Neuron (in vitro differentiated cells): ENCODE data around the gene TUBGCP6.
"Not testable (repeated sequence)": the region's sequence is repeated elsewhere in the genome, so short reads cannot be mapped to it uniquely, and the experiment has no call there.

Source experiments
- H2AFZ ChIP-seq: one replicate; pipeline ENCODE4 v1.6.1; 2013; ENCODE audit warnings: low read depth, mild to moderate bottlenecking, inconsistent platforms, low read length, moderate library complexity
- H3K27me3 ChIP-seq: one replicate; pipeline ENCODE4 v1.6.1; 2013; ENCODE audit warnings: low read length; ENCODE audit not compliant: insufficient read depth
- H3K36me3 ChIP-seq: one replicate; pipeline ENCODE4 v1.6.1; 2013; ENCODE audit warnings: low read length; ENCODE audit not compliant: insufficient read depth
- H3K4me1 ChIP-seq: one replicate; pipeline ENCODE4 v1.6.1; 2013; ENCODE audit warnings: low read length; ENCODE audit not compliant: insufficient read depth
- H3K4me3 ChIP-seq: 2 replicates; pipeline ENCODE4 v1.5.1; 2013; ENCODE audit warnings: mild to moderate bottlenecking, low read length, moderate library complexity
- H3K9me3 ChIP-seq: one replicate; pipeline ENCODE4 v1.6.1; 2013; ENCODE audit warnings: low read length

TUBGCP6 gene

GRCh38 chr22:50206599-50206998 is 38.2 kb downstream of the TUBGCP6 start:
- no peak overlapping the region for H2AFZ ChIP-seq
- no peak overlapping the region for H3K4me3 ChIP-seq
- H3K4me1 ChIP-seq, result peaks cover 15% of the 10 kb centered on the region
- H3K27me3 ChIP-seq, result no peaks in the 10 kb centered on the region
- peaks cover 51% of the 10 kb centered on the region for H3K36me3 ChIP-seq
- H3K9me3 ChIP-seq, result peaks cover 5% of the 10 kb centered on the region

DNA sequence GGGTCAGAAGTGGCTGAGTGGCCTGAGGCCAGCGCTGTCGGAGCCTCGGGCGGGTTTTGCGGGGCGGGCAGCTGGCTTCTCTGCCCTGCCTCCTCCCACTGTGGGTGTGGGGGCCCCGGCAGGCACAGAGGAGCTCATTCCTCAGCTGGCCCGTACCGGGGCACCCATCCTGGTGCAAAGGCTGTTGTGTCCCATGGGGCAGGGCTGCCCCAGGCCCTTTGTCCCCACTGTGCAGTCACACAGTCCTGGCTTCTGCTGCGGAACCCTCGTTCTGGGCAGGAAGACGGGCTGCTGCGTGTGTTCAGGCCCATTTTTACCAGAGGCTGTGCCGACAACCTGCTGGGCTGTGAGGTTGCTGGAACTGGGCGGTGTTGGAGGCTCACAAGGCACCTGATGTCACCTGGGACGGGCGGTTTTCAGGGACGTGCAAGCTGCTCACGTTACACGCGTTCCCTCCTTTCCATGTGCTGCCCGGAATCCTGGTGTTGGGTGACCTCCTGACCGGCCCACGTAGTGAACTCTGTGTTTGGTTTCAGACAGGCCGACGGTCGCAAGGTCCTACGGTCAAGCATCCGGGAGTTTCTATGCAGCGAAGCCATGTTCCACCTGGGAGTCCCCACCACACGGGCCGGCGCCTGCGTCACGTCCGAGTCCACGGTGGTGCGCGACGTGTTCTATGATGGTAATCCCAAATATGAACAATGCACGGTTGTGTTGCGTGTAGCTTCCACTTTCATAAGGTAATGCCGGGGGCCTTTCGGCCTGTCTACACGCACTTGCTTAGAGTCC is 38.8 kb downstream of the TUBGCP6 start:
- Histone ChIP-seq H3K4me3 (no peak overlapping the region), H3K9me3 (peaks cover 5% of the 10 kb centered on the region), H3K27me3 (no peaks in the 10 kb centered on the region), H3K4me1 (peaks cover 15% of the 10 kb centered on the region), H3K36me3 (peaks cover 46% of the 10 kb centered on the region), H2AFZ (no peak overlapping the region)

- H2AFZ ChIP-seq, result not testable (repeated sequence)
- peaks cover 38% of the 10 kb centered on the region for H3K36me3 ChIP-seq
These were observed 39.8 kb downstream of the TUBGCP6 start for GRCh38 chr22:50204998-50205397.

DNA sequence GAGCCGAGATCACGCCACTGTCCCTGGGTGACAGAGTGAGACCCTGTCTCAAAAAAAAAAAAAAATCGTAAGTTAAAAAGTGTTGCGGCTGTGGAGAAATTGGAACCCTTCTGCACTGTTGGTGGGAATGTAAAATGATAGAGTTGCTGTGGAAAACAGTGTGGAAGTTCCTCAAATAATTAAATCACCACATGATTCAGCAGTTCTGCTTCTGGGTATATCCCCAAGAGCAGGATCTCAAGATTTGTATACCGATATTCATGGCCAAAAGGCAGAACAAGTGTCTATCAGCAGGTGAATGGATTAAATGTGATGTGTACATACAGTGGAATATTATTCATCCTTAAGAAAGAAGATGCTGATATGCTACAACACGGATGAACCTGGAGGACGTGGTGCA is 40.3 kb downstream of the TUBGCP6 start:
- Histone ChIP-seq H3K36me3 (peaks cover 38% of the 10 kb centered on the region), H3K9me3 (peaks cover 5% of the 10 kb centered on the region), H3K27me3 (no peaks in the 10 kb centered on the region), H3K4me3 (no peak overlapping the region), H2AFZ (no peak overlapping the region), H3K4me1 (peaks cover 22% of the 10 kb centered on the region)

More at GRCh38 chr22:50204998-50205397, 39.8 kb downstream of the TUBGCP6 start:
- not testable (repeated sequence) for H3K27me3 ChIP-seq, H3K9me3 ChIP-seq, H3K4me3 ChIP-seq
- H3K4me1 ChIP-seq, result peaks cover 18% of the 10 kb centered on the region

- H3K9me3 ChIP-seq, result peaks cover 5% of the 10 kb centered on the region
- no peak overlapping the region for H3K4me3 ChIP-seq
- peaks cover 25% of the 10 kb centered on the region for H3K4me1 ChIP-seq
- H3K36me3 ChIP-seq, result peaks cover 35% of the 10 kb centered on the region
- H2AFZ ChIP-seq, result no peak overlapping the region
- H3K27me3 ChIP-seq, result no peaks in the 10 kb centered on the region
These were observed 41.5 kb downstream of the TUBGCP6 start for GRCh38 chr22:50203288-50203687.

GRCh38 chr22:50202130-50202666 is 42.6 kb downstream of the TUBGCP6 start:
- peak overlapping the region; percentile 73 for H3K4me3 ChIP-seq
- peaks cover 32% of the 10 kb centered on the region for H3K36me3 ChIP-seq
- H2AFZ ChIP-seq, result no peak overlapping the region
- no peaks in the 10 kb centered on the region for H3K27me3 ChIP-seq
- H3K9me3 ChIP-seq, result peaks cover 5% of the 10 kb centered on the region
- peaks cover 19% of the 10 kb centered on the region for H3K4me1 ChIP-seq

DNA sequence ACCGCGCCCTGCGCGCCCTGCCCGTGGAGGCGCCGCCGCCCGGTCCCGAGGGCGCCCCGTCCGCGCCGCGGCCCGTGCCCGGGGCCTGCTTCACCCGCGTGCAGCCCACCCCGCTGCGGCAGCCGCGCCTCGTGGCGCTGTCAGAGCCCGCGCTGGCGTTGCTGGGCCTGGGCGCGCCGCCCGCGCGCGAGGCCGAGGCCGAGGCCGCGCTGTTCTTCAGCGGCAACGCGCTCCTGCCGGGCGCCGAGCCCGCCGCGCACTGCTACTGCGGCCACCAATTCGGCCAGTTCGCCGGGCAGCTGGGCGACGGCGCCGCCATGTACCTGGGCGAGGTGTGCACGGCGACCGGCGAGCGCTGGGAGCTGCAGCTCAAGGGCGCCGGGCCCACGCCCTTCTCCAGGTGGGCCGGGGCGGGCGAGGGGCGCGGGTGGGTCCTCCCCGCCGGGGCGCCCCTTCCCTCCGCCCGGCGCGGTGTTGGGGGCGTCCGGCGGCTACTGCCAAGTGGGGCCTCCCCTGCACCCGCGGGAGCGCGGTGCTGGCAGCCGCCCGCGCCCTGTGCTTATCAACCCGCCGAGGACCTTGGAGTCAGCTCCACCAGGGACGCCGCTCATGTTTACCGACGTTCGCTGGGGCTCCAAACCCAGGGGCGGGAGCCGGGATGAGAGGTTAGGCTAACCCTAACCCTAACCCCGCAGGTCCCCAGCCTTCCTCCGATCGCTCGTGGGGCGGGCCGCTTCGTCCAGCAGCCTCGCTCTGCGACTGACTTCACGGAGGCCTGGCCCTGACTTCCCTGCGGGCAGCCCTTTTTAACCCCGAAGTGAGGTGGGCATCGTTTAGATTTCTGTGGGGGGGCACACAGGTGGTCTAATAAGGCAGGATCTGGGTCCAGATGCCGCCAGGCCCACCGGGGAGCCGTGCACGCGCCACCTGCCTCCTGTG is 43.4 kb downstream of the TUBGCP6 start:
- Histone ChIP-seq H3K36me3 (peaks cover 27% of the 10 kb centered on the region), H3K4me3 (peak overlapping the region; percentile 73), H3K4me1 (peaks cover 18% of the 10 kb centered on the region), H3K9me3 (peaks cover 5% of the 10 kb centered on the region), H3K27me3 (no peaks in the 10 kb centered on the region), H2AFZ (no peak overlapping the region)

GRCh38 chr22:50200461-50201190 is 44.2 kb downstream of the TUBGCP6 start, which contains the start of gene SELENOO:
Gene SELENOO (plus strand): TSS chr22:50201011. CDS start chr22:50201037, 26 bp downstream.
- H2AFZ ChIP-seq, result peak within 1 kb of the TSS; percentile 54
- peaks cover 21% of the 10 kb centered on the region for H3K36me3 ChIP-seq
- H3K9me3 ChIP-seq, result peaks cover 5% of the 10 kb centered on the region
- H3K4me3 ChIP-seq, result peak within 1 kb of the TSS; percentile 73
- no peaks in the 10 kb centered on the region for H3K27me3 ChIP-seq
- peaks cover 18% of the 10 kb centered on the region for H3K4me1 ChIP-seq

DNA sequence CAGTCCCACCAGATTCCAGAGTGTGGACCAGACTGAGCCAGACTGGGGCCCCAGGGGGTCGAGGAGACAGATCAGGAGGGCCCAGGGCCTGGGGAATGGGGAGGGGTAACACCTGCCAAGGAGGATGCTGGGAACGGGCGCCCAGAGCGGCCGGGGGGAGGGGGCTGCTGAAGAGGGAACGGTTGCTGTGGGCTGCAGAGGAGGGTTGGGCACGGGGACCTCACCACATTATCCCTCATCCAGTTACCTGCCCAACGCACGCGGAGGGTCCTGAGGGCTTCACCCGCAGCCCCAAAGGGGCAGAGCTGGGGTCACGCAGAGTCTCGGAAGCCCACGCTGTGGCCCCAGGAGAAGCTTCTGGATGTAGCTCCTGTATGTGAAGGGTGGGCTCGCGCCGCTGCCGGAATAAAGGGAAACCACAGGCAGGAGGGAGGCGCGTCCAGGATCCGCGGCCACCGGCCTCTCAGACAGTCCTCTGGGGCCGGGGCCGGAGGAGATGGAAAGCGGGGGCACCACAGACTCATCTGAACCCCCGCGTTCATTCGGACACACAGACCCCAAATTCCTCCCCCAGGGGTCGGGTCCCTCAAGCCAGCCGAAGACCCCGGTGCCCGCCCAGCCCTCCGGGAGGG is 44.9 kb downstream of the TUBGCP6 start:
- Histone ChIP-seq H2AFZ (peak overlapping the region; percentile 54), H3K36me3 (peaks cover 24% of the 10 kb centered on the region), H3K4me3 (peak overlapping the region; percentile 73), H3K9me3 (peaks cover 5% of the 10 kb centered on the region), H3K4me1 (peaks cover 18% of the 10 kb centered on the region), H3K27me3 (no peaks in the 10 kb centered on the region)

GRCh38 chr22:50199251-50199721 is 45.5 kb downstream of the TUBGCP6 start:
- peaks cover 18% of the 10 kb centered on the region for H3K4me1 ChIP-seq
- peaks cover 26% of the 10 kb centered on the region for H3K36me3 ChIP-seq
- no peak overlapping the region for H3K4me3 ChIP-seq

DNA sequence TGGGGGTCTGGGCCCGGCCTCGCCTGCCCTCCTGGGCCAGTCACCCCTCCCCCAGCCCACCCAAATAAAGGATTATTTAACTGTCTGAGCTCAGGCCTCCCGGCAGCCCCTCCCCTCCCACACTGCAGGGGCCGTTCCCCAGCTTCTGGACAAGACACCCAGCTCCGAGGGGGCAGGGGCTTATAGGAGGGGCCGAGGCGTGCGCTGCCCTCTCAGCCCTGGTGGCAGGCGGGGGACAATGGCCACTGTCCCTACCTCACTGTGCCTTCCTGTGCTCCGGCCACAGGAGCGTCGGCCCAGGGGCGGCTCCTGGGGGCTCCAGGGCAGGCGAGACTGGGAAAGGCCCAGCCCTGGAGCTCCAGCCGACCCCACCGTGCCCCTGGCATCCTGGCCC is 46.2 kb downstream of the TUBGCP6 start:
- no peaks in the 10 kb centered on the region for H3K27me3 ChIP-seq

More at GRCh38 chr22:50199251-50199721, 45.5 kb downstream of the TUBGCP6 start:
- Histone ChIP-seq H3K27me3 (no peaks in the 10 kb centered on the region), H2AFZ (no peak overlapping the region), H3K9me3 (peaks cover 5% of the 10 kb centered on the region)

More for the DNA sequence above, 46.2 kb downstream of the TUBGCP6 start:
- Histone ChIP-seq H3K9me3 (peaks cover 5% of the 10 kb centered on the region), H3K4me1 (peaks cover 18% of the 10 kb centered on the region), H3K4me3 (no peak overlapping the region), H3K36me3 (peaks cover 25% of the 10 kb centered on the region), H2AFZ (no peak overlapping the region)
